Chondrocyte (in vitro differentiated cells): ENCODE results near the gene PYY. TPM values are rescaled to one million over a fixed set of nuclear protein-coding genes. Genes with fewer than 3 reads are reported as not detected.

ENCODE experiments used
- DNase-seq: peaks from one replicate; pipeline ENCODE4 v3.0.0; 2021; ENCODE audit warnings: mixed read lengths, low spot score
- H3K27ac Mint-ChIP-seq: one replicate; pipeline ENCODE4 v1.8.0; 2021; ENCODE audit warnings: mild to moderate bottlenecking, moderate library complexity, mixed read lengths; ENCODE audit not compliant: unreplicated experiment
- H3K27me3 Mint-ChIP-seq: 2 replicates; pipeline ENCODE4 v1.8.0; 2021; ENCODE audit warnings: low read depth, mixed read lengths
- H3K36me3 Mint-ChIP-seq: 2 replicates; pipeline ENCODE4 v1.8.0; 2021; ENCODE audit warnings: low read depth, mixed read lengths
- H3K4me1 Mint-ChIP-seq: 2 replicates; pipeline ENCODE4 v1.8.0; 2021; ENCODE audit warnings: low read depth, mild to moderate bottlenecking, mixed read lengths
- H3K4me3 Mint-ChIP-seq: one replicate; pipeline ENCODE4 v1.8.0; 2021; ENCODE audit warnings: mild to moderate bottlenecking, moderate library complexity, mixed read lengths; ENCODE audit not compliant: unreplicated experiment
- H3K9me3 Mint-ChIP-seq: 2 replicates; pipeline ENCODE4 v1.8.0; 2021; ENCODE audit warnings: low read depth, mixed read lengths
- CTCF ChIP-seq: fragments of 200-600 bp; sonication (generic); IDR thresholded peaks from 2 replicates; pipeline ENCODE4 v1.5.0; 2021; ENCODE audit warnings: antibody characterized with exemption, mild to moderate bottlenecking, moderate library complexity
- total RNA-seq: library from RNA; stranded (reverse); gene quantifications from 3 replicates; pipeline ENCODE4 v1.2.1, GENCODE V29; 2021

PYY gene
- total RNA-seq, 1 donor from 2014 or later = not detected

- no peak overlapping the region for H3K4me3 Mint-ChIP-seq
- H3K27me3 Mint-ChIP-seq = peaks cover 9% of the 10 kb centered on the region
- no peak for DNase-seq
These were observed 17.8 kb downstream of the PYY start for GRCh38 chr17:43935926-43936261.

GRCh38 chr17:43935204-43935925 lies 18.4 kb downstream of the PYY start:
- no peak overlapping the region for H3K27ac Mint-ChIP-seq
- DNase-seq = no peak
- no peaks in the 10 kb centered on the region for H3K9me3 Mint-ChIP-seq
- no peaks in the 10 kb centered on the region for H3K36me3 Mint-ChIP-seq
- no peak overlapping the region for H3K4me3 Mint-ChIP-seq
- peaks cover 9% of the 10 kb centered on the region for H3K27me3 Mint-ChIP-seq
- peaks cover 3% of the 10 kb centered on the region for H3K4me1 Mint-ChIP-seq
- TF ChIP-seq CTCF = no peak

More at GRCh38 chr17:43935926-43936261, 17.8 kb downstream of the PYY start:
- H3K4me1 Mint-ChIP-seq = peaks cover 3% of the 10 kb centered on the region
- TF ChIP-seq CTCF = no peak
- no peaks in the 10 kb centered on the region for H3K9me3 Mint-ChIP-seq
- H3K36me3 Mint-ChIP-seq = no peaks in the 10 kb centered on the region
- H3K27ac Mint-ChIP-seq = no peak overlapping the region

GRCh38 chr17:43932923-43933322 lies 20.8 kb downstream of the PYY start:
- Mint-ChIP-seq H3K9me3 (no peaks in the 10 kb centered on the region), H3K27ac (no peak overlapping the region), H3K27me3 (peaks cover 13% of the 10 kb centered on the region), H3K4me1 (peaks cover 1% of the 10 kb centered on the region), H3K4me3 (no peak overlapping the region), H3K36me3 (no peaks in the 10 kb centered on the region)
- TF ChIP-seq CTCF = no peak
- no peak for DNase-seq

GRCh38 chr17:43932357-43932756 lies 21.4 kb downstream of the PYY start:
- peaks cover 3% of the 10 kb centered on the region for H3K4me1 Mint-ChIP-seq
- H3K36me3 Mint-ChIP-seq = no peaks in the 10 kb centered on the region
- TF ChIP-seq CTCF = no peak
- no peak for DNase-seq
- no peak overlapping the region for H3K27ac Mint-ChIP-seq
- peaks cover 17% of the 10 kb centered on the region for H3K27me3 Mint-ChIP-seq
- H3K9me3 Mint-ChIP-seq = no peaks in the 10 kb centered on the region
- no peak overlapping the region for H3K4me3 Mint-ChIP-seq

GRCh38 chr17:43931062-43931571 lies 22.6 kb downstream of the PYY start:
- H3K27ac Mint-ChIP-seq = no peak overlapping the region
- no peaks in the 10 kb centered on the region for H3K36me3 Mint-ChIP-seq
- peaks cover 8% of the 10 kb centered on the region for H3K4me1 Mint-ChIP-seq
- H3K4me3 Mint-ChIP-seq = no peak overlapping the region
- H3K27me3 Mint-ChIP-seq = peaks cover 22% of the 10 kb centered on the region
- H3K9me3 Mint-ChIP-seq = no peaks in the 10 kb centered on the region
- no peak for TF ChIP-seq CTCF
- DNase-seq = no peak
